Hematopoietic multipotent progenitor cell treated with erythropoietin and hydrocortisone succinate and interleukin-3 and kit ligand, for 17 days (in vitro differentiated cells): ENCODE data around the gene NTRK3.
A peak's percentile ranks its signal among the peaks of the same experiment; 100 is the strongest.

Experiments used
- DNase-seq: peaks from one replicate; pipeline ENCODE4 v3.0.0-alpha.2; 2015; ENCODE audit warnings: low spot score

NTRK3 gene

GRCh38 chr15:88257311-88258092, 963 bp upstream of the NTRK3 start:
- DNase-seq, result no peak

DNA sequence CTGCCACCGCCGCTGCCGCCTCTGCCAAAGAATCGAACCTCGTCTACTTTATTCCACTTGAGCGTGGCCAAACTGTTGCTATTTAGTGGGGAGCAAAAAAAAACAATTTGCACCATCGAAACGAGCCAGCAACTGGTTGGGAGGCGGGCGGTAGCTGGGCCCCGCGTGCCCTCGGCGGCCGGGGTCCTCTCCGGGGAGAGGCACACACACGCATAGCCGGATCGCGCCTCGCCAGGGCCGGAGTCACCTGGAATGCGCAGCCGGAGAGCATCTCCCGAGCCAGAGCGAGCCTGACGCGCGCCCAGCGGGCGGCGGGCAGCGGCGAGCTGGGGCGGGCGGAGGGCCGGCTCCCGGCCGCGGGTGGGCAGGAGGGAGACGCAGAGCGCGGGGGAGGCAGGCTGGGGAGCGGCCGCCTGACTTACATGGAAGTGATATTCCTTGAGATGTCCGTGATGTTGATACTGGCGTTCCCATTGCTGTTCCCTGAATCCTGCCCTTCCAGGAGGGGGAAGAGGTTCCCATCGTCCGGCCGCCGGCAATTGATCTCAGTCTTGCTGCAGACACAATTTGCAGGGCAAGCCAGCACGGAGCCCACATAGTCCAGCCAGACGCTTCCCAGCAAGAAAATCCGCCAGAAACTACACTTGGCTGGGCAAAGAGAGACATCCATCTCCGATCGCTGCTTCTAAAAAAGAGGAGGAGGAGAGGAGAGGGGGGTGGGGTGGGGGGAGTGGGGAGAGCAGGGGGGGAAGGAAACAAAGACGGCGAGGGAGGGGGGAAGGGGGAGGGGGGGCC, 858 bp downstream of the NTRK3 start:
- no peak for DNase-seq

DNA sequence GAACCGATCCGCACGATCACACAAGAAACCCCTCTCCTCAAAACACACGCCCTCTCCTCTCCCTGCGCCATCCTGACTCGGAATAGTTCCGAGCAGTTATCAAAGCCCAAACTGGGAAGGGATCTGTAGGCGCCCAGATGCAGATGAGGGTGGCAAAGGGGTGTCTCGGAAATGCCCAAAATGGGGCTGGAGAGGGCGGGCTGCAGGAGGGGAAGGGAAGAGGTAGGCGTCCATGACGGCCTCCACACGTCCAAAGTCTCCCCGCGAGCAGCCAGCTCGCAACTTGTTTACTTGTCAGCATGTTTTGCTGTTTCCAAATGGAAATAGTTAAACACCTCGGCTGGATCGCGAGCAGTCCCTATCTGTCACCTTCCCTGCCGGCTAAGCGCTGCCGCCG, 1.5 kb downstream of the NTRK3 start:
- no peak for DNase-seq

DNA sequence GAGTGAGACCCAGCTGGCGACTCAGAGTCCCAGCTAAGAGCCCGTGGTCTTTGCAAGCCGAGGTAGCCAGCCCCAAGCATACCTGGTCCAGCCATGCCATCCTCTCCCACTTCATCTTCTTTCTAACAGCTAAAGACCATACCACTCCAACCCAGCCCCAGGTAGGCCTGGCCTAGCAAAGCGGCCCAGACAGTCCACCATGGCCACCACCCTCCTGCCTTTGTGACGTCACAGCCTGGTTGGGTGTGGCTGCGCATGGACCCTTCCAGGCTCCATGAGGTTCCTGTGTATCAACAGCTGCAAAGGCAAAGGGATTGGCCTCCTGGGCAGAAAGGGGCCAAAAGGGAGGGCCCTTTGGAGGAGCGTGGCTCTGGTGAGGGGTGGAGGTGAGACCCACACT, 4.1 kb downstream of the NTRK3 start:
- DNase-seq, result no peak

DNA sequence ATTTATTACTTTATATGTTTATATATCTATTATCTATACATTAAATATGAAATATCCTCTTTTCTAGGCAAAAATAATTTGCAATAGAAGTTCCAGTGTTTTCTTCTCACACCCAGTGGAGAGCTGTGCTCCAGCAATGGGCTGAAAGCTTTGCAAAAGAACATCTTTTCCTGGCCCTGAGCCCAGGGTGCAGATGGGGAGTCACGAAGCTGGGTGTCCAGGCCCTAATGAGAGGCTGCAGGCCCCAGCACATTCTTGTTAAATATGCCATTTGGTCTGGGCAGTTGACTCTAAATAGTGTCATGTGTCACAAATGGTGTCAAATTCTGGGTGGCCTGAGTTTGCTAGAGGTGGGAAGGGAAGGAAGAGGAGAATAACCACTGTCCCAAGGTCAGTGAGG, 5.7 kb downstream of the NTRK3 start:
- DNase-seq, result no peak

- no peak for DNase-seq
These were observed 7.3 kb downstream of the NTRK3 start for GRCh38 chr15:88249220-88249619.

DNA sequence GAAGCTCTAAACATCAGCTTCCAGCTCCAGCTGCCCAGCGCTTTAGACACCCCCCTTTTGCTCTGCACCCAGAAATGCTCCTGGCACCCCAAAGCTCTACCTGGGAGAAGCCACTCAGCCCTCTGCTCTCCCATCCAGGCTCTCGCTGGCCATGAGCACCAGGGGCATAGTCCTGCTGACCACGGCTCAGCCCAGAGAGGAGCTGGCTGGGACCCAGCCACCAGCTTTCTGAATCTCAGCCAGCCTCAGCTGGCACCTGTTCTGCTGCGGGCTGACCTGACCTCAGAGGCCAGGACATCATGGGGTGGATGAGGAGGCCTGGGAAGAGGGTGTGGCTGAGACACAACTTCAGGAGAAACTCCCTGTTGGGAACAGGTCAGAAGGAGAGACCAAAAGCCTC, 8.6 kb downstream of the NTRK3 start:
- DNase-seq, result no peak

GRCh38 chr15:88246666-88247446, 9.7 kb downstream of the NTRK3 start:
- peak; percentile 61 for DNase-seq

DNA sequence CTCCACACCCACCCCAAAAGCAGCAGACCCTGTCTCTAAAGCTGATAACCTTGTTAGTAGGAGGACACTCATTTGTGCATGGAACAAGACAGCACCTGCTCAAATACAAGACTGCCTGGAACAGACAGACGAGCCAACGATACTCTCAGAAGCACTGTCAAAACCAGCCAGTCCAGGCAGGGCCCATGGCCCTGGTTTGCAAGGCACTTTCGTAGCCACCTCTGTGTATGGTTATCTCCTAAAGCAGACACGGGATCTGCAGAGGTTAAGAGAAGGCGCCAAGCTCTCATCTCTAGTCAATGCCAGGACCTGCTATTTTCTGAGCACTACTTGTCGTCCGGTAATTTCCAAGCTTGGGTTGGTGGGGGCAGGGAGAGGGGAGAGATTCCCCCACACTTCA, 10.5 kb downstream of the NTRK3 start:
- DNase-seq, result no peak

DNA sequence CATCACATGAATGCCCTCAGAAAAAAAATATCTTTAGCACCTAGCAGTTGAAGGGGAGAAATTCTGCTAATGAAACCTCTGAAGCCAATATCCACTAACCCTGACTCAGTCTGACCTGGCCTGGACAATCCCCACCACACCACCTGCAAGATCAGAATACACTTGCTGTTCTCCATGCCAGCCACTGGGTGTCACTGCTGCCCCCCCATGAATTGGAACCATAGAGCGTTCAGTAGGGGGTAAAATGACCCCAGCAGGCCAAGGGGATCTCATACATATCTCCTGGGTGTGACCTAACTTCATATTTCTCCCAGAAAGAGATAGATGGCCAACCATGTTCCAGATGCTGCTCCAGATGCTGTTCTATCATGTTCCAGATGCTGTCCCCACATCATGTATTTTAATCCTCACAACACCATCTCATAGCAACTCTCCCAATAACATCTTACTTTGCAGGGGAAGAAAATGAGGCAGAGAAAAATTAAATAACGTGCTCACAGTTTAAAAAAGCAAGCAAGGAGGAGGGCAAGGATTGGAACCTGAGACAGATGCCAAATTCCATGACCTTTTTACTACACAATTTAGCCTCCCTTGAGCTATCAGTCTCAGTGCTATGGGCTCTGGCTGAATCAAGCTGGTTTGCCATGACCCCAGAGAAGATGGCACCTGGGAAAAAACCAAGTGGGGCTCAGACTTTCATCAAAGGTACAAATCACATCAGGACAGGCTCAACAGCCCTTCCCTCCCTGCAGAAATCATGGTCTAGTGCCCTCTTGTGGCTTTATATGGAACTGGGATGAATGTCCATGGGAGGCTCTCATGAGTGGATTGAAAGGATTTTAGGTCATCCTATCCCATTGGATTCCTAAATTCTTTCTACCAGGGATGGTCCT, 12.4 kb downstream of the NTRK3 start:
- DNase-seq, result peak; percentile 19

DNA sequence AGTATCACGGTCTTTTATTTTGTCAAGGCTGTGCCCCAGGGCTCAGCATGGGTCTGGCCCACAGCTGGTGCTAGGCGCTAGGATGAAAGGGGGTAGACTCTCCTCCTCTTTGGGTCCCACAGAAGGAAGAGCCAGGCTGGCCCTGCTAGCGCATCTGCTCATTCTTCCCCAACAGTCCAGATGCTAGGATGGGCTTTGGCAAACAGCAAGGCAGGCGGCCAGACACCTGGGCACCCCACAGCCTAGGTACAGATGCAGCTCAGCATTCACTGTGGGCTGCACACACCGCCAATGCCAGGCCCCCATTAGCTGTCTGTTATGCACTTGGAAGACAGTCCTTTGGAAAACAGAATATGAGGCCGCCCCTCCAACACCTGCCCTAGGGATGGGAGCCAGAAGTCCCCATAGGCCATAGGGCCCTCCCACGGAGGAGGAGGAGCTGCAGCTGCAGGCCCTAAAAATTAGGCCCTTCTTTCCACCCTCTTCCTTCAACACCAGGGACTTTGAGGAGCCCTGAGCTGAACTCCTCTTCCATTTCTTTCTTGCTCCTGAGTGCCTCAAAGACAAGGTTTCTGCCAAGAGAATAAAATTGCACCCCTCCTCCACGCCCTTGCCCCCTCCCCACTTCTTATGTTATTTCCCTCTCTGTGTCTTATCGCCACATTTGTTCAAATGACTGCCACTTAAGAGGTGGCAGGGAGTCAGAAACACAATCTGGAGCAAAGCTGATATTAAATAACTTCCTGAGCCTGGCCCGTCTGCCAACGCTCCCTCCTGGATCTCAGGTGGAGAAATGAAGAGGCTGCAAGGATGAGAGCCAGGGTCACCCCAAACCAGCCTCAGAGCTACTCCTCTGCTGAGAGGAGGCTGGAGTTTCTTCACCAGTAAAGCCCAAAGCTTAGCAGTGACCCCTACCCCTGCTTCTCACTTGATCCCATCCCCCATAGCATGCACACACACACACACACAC, 13.7 kb downstream of the NTRK3 start:
- no peak for DNase-seq

DNA sequence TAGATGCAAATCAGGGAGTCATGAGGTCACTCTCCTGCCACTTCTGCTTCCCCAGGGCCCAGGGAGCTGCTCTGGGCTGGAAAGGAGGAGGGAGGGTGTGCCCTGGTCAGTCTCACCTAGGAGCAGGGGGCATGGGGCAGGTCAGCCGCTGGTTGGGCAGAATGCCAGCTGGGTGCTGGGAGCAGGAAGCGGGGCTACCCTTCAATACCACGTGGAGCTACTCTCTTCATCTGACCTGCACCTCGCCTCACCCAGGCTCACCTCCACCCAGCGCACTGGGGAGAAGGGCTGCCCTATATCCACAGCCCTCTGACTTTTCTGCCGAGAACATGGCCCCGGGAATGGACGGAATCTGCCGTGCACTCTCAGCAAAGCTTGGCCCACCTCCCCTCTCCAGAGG, 15.1 kb downstream of the NTRK3 start:
- no peak for DNase-seq

GRCh38 chr15:88241060-88241459, 15.5 kb downstream of the NTRK3 start:
- no peak for DNase-seq

- no peak for DNase-seq
These were observed 16.9 kb downstream of the NTRK3 start for GRCh38 chr15:88239594-88239993.

DNA sequence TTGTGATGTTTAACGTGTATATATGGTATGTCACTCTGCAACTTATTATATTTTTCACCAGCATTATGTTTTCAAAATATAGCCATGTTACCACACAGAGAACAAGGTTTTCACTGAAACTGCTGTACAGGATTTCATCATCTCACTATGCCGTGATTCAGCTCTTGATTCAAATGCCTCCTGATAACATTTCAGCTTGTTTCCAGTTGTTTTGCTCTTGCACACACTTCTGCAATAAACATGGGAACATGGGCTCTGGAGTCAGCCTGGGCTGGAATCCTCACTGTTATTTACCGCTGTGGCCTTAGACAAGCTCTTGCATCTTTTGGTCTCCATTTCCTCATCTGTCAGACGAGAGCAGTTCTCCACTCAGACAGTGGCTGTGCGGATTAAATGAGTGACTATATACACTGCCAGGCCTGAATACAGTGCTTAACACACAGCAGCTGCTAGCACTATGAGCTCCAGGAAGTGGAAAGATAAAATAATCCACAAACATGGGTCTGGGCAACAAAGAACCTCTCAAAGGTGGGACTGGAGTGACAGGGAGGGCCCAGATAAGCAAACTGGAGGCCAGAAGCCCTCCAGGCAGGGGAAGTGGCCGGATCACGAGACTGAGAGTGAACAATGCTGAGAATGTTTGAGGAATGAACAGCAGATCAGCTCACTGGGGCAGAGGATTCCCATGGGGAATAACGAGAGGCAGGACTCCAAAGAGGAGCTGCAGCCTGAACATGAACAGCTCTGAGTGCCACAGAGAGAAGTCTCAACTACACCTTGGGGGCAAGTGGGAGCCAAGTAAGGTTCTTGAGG, 17.7 kb downstream of the NTRK3 start:
- no peak for DNase-seq

DNA sequence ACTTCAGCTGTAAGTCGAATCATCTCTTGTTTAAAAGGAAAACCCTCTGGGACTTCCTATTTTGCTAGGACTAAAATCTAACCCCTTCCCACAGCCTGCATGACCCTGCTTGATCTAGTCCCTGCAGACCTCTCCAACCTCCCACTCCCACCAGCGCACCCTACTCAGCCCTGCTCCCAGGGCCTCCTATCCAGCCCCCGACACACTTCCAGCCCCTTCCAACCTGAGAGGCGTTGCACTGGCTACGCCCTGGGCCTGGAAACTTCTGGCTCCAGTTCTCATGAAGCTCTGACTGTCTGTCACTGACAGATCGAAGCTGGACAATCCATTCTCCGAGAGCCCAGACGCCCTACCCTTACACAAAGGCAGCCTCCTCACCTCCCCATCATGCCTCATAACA, 21.8 kb downstream of the NTRK3 start:
- no peak for DNase-seq

- DNase-seq, result no peak
These were observed 22.6 kb downstream of the NTRK3 start for GRCh38 chr15:88233921-88234320.

GRCh38 chr15:88232771-88233201, 23.8 kb downstream of the NTRK3 start:
- DNase-seq, result no peak

- DNase-seq, result no peak
These were observed 24.5 kb downstream of the NTRK3 start for GRCh38 chr15:88231909-88232644.
